ENCODE measurements around the gene TIGD2.

Gene TIGD2

DNA sequence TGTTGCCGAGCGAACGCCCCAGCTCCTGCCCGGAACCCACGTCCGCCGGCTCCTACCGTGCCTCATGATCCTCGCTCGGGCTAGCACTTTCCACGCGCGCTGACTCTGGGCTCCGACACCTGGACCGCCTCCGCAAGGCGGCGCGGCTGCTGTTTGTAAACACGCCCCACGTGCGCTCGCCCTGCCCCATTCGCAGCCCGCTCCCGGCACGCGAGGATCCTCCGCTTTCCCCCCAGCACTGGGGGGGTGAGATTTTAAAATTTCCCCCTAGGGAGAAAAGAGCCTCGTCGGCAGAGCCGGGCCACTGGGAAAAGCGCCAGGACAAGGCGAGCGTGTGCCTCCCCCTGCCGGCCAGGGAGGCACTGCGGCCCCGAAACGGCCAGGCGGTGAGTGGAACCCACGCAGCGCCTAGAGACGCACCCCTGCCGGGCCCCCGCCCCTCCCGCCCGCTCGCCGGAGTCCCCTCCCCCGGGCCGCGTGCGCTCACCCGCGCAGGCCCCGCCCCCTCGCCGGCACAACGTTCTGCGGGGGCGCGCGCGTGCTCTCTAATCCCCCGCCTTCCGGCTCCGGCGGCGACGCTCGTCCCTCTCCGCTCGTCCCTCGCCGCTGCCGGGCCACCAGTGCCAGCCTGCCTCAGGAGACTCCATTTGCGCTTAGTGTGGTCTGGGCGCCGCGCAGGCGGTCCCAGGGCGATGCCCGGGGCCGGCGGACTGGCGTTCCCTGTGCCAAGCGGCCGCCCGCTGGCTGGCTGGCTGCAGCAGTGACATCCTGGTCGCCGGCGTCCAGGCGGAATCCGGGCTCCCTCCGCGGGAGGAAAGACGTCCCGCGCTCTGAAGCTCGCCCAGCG is at the start of gene TIGD2:
Gene TIGD2 (plus strand): TSS at position 548 of the 847 bp plus-strand sequence. CDS start 1,442 bp downstream, outside the sequence.
- DNase-seq: peak; percentile 93

DNA sequence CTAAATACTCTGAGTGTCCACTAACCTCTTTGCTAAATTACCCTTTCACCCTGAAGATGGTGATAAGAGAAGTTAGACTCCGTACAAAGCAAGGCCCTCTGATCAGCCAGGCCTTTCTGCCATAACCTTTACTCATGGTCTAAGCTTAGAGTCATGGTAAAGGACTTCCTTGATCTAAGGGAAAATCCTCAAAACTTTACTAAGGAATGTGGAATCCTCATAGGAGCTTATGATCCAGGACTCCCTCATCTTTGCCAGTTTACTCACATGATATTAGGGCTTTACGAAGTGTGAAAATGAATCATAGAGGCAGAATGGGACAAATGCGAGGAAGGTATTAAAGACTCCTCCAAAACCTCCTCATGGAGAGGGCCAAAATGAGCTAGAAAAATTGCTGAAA is 46.5 kb upstream of the TIGD2 start:
- no peak for DNase-seq

DNA sequence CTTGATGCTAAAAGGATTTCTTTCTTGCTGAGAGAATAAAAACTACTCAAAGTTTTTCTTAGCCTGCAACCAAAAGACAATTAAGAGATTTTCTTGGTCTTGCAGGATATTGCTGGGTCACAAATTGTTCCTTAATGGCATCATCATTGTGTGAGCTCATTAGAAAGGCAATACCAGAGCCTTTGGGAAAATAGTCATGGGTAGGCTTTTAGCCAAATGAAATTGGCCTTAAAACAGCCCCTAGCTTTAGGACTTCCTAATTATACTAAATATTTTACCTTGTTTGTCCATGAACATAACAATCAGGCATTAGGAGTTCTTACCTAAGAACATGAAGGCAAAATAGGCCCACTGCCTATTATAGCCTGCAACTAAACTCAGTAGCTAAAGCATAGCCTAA is 43.9 kb upstream of the TIGD2 start:
- no peak for DNase-seq

DNA sequence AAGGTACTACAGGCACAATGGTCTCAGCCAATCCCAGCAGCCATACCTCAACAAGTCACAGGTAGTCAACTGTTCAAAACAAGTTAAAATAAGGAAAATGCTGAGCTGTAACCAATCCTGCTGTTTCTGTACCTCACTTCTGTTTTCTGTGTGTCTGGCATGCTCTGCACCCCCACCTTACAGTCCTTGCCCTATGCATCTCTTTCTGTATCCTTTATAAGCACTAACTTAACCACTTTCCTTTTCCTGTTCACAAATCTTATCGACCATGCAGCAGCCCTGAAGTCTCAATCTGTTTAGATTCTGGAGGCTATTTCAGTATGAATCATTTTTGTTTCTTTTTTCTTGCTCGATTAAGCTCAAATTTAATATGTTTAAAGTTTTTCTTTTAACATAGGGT is 41.9 kb upstream of the TIGD2 start:
- no peak for DNase-seq

DNA sequence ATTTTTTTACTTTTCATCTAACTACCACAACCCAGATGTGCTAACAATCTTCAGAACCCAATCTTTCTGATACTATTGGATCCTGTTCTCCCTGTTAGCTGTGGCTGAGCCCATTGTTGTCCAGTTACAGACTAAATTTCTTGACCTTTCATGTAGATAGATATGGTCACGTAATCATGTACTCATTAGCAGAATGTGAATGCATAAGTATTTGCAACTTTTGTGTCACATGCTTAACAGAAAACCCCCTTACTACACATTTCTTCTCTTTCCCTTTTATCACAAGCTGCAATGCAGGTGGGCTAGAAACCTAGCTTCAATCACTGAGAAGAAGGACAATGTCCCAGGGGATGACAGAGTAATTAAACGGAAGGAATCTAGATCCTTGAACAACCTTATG is 41.3 kb upstream of the TIGD2 start:
- DNase-seq: no peak

DNA sequence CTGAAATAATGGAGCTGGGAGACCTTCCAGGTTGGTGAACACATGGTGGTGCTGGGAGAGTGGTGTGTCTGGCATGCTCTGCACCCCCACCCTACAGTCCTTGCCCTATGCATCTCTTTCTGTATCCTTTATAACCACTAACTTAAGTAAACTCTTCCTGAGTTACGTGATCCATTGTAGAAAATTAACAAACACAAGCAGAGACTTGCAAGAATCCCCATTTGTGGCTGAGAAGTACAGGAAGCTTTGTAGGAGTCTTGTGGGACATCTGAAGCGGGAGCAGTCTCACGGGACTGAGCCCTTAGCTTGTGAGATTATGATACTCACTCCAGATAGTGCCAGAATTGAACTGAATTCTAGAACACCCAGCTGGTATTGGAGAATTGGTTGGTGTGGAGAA is 40.0 kb upstream of the TIGD2 start:
- no peak for DNase-seq

DNA sequence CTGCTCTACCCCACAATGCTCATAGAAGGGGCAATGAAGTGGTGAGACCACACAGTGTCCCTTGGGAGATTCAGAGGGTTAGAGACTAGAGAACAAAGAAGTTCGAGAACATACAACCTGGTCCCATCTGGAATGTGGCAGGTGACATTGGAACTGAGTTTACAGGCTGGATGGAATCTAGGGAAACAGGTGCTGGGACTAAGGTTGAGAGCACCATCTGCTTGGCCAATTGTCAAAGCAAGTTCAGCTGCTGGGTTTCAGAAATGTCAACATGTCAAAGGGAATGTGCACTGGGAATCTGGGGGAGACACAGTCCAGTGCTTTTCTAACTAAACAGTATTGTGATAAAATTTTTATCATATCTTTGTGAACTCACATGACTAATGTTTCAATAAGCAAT is 38.4 kb upstream of the TIGD2 start:
- DNase-seq: no peak

DNA sequence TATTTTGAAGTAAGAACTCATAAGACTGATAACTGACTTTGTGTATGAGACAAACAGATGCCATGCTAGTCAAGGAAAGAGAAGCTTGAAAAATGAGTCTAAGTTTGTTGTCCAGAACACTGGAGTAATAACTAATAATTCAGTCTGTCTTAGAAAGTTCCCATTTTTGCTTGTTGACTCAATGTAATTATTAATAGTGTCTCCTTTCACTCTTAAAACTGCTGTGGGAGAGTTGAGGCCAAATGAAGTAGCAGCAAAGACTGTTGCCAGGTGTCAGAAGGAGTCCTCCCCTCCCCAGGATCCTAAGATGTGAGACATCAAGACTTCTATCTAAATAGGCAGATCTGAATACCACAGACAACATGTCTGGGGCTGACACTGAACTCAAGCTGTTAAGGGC is 33.6 kb upstream of the TIGD2 start:
- no peak for DNase-seq

DNA sequence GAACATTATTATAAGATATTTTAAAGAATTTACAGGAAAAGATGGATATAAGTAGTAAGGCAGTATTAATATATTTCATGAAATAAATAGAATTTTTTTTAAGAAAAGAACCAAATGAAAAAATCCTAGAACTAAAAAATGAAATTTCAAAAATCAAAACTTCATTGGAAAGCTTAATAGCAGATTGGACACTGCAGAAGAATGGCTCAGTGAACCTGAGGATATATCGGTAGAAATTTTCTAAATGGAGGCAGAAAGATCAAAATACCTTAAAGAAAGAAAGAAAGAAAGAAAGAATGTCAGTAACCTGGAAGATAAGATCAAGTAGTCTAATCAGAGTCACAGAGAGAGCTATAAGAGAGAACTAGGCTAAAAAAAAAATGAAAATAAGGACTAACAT is 33.0 kb upstream of the TIGD2 start:
- no peak for DNase-seq

DNA sequence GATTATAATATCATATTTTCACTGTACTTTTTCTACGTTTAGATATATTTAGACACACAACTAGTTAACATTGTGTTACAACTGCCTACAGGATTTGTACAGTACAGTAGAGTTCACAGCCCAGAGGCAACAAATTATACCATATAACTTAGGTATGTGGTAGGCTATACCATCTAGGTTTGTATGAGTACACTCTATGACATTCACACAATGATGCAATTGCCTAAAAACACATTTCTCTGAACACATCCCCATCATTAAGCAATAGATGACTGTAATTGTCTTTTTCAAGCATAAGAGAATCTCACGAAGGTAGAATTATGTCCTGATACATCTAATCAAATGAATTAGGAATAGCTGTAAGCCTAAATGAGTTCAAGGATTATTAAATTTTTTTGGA is 12.3 kb upstream of the TIGD2 start:
- DNase-seq: no peak

DNA sequence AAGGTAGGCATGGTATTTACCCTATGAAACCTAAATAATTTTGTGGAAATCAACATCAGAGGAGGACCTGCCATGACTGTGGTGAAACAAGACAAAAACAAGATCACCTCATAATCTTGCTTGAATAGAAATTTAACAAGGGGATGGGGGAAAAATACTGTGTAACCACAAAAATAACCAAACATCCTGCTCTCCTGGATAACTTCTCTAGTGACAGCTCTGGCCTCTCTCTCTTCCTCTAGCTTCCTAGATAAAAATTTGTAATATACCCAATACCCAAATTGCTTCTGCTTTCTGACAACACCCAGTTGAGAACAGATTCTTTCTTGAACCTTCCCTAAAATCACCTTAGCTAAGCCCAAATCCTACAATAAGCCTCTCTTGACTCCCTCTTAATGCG is 11.9 kb upstream of the TIGD2 start:
- no peak for DNase-seq

DNA sequence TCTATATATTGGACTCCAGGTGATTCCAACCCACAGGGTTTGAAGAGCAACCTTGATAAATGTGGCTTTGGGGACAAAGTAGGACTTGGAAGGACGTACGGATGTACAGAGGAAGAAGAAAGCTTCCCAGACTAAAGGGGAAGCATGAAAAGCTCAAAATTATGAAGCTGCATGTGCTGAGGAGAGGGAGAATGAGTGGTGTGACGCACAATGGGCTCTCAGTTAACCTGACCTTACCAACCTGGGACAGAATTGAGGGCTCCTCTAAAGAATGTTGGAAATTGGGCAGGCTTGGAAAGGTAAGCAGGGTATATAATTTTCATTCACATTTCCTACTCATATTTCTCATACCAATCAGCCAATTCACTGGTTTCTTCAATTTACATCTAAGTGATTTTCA is 10.5 kb upstream of the TIGD2 start:
- DNase-seq: no peak

DNA sequence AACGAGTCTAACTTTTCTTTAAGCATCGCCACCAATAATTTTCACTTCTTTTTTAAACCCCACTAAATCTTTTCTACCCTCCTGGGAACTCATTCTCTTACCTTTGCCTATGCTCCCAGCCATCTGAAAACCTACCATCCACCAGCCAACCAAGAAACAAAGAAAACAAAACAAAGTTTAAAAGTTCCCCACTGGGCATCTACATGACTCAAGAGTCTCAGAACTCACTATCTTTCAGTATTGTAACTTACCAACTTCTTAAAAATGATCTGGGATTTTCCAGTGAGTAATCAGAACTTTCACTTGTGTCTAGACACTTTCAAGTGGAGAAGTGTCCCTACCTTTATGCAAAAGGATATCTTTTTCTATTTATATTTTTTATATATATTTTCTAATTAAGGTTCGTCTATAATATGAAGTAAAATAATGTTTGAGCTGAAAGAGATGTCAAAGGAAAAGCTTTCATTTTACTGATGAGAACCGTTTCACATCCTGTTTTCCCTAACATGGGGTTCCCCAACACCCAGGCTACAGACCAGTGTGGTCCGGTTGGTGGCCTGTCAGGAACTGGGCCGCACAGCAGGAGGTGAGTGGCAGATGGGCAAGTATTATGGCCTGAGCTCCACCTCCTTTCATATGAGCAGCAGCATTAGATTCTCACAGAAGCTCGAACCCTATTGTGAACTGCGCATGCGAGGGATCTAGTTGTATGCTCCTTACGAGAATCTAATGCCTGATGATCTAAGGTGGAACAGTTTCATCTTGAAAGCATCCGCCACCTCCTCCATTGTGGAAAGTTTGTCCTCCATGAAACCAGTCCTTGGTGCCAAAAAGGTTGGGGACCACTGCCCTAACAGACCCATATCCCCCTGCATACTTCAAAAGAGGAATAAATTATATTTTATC is 9.8 kb upstream of the TIGD2 start:
- no peak for DNase-seq

DNA sequence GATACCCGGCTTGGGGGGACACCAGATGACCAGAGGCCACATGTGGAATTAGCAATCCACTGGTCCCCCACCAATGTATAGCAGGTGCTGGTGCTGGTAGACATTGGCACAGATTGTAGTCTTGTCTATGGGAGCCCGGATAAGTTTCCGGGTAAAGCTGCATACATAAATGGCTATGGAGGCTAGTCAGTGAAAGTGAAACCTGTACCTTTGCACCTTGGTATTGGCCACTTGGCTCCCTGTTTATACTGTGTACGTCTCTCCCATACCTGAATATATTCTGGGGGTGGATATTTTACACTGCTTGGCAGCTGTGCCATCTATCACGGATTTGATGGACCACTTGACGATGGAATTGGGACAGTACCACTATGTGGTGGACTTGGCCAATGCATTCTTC is 5.6 kb upstream of the TIGD2 start:
- no peak for DNase-seq

DNA sequence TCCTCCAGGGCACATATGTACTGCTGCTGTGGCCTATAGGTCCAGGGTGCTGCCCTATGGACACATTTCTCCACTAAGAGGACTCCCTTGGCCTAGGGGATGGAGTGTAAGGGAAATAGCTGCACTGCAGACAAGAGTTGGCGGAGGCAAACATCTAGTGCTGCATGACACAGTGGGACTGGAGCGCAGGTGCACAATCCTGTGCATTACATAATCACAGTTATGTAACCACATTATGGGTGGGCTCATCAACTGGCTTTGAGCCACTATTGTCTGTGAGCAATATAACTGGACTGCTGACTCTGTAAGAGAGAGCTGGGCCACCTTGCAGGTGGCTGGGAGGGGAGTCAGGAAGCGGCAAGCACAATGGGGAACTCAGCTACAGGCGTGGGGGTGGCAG is 3.2 kb upstream of the TIGD2 start:
- no peak for DNase-seq

DNA sequence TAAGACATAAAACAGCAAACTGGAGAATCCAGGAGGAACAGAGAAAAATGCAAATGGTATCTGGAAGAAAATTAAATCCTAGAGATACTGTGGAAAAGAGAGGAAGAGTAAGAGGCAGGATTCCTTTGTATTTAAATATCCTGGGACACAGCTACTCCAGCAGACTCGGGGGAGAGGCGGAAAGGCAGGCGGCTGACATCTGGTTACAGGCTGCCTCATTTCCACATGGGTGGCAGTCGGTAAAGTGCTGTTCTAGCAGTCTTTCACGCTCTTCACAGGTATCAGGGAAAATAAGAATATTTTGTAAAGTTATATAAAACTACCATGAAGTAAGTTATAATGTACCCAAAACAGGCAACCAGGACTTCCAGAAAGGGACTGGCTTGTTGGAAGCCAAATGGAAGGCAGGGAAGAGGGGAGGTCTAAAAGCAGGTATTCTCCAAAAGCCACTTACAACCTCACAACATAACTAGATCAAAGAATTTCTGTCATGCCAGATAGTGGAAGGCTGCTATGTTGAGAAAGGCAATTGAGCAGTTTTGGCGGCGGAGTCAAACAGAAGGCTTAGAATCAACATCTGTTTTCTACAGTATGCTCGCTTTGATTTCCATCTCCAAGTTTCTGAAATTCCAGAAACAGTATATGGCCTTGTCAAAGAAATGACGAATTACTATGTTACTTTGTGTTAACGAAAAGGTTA is 1.3 kb upstream of the TIGD2 start:
- DNase-seq: no peak

DNA sequence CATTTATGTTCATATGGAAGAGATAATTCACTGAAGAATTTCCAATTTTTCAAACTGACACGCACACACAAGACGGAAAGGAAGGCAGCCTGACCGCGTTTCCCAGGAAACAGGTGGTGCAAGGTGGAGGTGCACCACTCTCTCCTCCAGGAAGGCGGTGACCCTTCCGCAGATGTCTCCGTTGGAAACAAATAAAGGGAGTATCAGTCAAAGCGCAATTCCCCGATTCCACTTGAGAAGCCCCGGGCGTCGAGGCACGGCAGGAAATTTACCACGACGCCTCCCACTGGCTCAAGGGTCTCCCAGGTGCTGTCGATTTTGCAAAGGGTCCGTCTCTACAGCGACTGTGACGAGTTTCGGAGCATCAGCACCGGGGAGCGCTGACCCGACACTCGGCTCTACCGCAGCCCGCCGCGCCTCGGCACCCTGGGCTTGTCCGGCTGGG is 770 bp upstream of the TIGD2 start:
- no peak for DNase-seq

DNA sequence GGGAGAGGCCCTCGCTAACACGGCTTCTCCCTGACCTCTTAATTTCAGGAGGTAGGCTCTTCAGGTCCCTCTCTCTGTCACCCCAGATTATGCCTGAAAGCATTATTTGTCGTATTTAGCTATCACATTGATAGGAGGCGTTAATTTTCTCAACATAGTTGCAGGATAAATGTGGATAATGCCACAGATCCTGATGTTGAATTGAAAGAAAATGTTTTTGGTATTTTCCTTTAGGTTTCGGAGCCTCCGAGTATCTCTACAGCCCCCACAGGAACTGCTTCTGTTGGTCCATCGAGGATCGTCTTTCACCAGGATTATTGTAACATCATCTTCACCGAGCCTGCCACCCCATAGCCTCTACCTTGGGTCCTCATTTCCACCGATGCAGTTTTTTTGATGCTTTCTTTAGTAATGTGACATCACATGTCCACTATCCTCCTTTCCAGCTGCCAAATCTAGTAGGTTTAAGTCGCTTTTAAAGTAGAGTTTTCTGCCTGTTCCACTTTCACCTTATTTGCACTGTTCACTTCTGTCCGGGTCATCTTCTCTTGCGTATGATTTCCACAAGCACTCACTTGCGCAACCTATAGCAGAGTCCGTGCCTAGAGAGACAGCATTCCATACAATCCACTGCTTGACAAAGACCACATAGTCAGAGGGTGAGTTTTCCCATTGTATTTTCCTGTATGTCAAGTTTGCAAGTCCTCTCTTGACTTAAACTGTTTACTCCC is 665 bp downstream of the TIGD2 start:
- no peak for DNase-seq

DNA sequence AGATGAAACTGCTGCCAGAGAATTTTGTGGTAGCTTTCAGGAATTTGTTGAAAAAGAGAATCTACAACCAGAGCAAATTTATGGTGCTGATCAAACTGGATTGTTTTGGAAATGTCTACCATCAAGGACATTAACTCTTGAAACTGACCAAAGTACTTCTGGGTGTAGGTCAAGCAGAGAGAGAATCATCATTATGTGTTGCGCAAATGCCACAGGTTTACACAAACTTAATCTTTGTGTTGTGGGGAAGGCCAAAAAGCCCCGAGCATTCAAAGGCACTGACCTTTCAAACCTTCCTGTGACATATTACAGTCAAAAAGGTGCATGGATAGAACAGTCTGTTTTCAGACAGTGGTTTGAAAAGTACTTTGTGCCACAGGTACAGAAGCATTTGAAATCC is 2.1 kb downstream of the TIGD2 start:
- DNase-seq: no peak

DNA sequence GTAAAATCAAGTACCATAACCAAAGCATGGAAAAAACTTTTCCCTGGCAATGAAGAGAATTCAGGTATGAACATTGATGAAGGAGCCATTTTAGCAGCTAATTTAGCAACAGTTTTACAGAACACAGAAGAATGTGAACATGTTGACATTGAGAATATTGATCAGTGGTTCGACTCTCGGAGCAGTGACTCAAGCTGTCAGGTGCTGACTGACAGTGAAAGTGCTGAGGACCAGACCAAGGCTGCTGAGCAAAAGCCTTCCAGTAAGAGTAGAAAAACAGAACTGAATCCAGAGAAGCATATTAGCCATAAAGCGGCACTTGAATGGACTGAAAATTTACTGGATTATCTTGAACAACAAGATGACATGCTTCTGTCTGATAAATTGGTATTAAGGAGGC is 2.8 kb downstream of the TIGD2 start:
- no peak for DNase-seq

DNA sequence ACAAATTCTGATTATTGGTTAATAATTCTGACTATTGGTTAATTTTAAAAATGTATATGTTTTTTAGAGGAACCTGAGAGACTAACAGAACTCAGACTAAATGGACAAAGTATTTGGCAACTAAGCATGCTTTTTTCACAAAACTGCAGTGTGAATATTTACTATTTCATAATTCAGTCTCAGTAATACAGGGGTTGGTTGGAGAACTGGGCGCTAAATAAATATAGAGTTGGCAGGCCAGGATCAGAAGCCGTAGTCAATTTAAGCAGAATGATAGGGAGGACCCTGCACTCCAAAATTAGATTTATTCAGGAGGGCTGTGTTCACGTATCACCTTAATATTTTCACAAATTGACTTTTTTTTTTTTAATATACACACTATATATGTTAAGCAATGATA is 5.8 kb downstream of the TIGD2 start:
- DNase-seq: no peak

DNA sequence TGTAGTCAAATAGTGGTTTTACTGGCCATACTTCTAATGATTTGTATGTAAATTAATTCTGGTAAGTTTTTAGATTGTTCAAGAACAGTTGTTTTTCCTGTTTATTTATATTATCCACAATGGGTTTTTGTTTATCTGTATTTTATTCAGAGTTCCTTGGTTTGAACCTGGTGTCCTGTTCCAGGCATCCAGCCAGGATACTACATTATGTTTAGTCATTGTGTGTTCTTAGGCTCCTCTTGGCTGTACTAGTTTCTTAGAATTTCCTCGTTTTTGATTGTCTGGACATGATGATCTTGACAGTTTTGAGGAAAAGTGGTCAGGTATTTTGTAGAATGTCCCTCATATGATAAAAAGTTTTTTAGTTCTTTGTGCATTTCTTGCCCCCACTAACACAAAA is 7.8 kb downstream of the TIGD2 start:
- no peak for DNase-seq

DNA sequence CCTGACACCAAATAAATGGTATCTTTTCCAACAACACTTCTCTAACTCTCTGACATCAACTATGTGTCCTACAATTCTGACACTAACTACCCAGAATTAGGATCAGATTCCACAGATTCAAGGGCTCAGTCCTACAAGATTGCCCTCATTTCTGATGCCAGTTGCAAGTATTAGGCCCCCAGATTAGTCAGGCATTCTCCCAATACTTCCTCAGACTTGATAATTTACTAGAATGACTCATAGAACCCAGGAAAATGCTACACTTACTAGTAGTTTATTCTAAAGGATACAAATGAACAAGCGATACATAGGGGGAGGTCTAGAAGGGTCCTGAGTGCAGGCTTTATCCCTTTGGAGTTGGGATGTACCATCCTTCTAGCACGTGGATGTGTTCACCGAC is 8.5 kb downstream of the TIGD2 start:
- DNase-seq: no peak
